Subcutaneous adipose tissue (tissue), 4 donors: ENCODE results near the gene NINJ1. TPM values are rescaled to one million over a fixed set of nuclear protein-coding genes. Genes with fewer than 3 reads are reported as not detected.

Source experiments
- CTCF ChIP-seq: fragments of 450-650 bp; IDR thresholded peaks from one replicate; pipeline ENCODE4 v1.5.1; 2016; ENCODE audit warnings: low read depth, mild to moderate bottlenecking, control low read depth, antibody characterized with exemption, moderate library complexity
- total RNA-seq, 4 donors: library from RNA; depleted of rRNA; stranded (reverse); fragments of >200 nt; gene quantifications; one replicate each; pipeline ENCODE4 v1.1.0, GENCODE V29; 2016

Gene NINJ1
- total RNA-seq, 4 donors from 2014 or later: 57.0 to 84.6 (median 69.0) TPM

- TF ChIP-seq CTCF: no peak
Measured at GRCh38 chr9:93094658-93095204, 39.3 kb downstream of the NINJ1 start.

GRCh38 chr9:93093877-93094657, 40.0 kb downstream of the NINJ1 start:
- no peak for TF ChIP-seq CTCF

- no peak for TF ChIP-seq CTCF
Measured at GRCh38 chr9:93093127-93093876, 40.7 kb downstream of the NINJ1 start.

GRCh38 chr9:93092251-93092991, 41.6 kb downstream of the NINJ1 start:
- TF ChIP-seq CTCF: no peak

- no peak for TF ChIP-seq CTCF
Measured at GRCh38 chr9:93091453-93092081, 42.5 kb downstream of the NINJ1 start.

GRCh38 chr9:93091056-93091452, 43.0 kb downstream of the NINJ1 start:
- no peak for TF ChIP-seq CTCF
